ENCODE measurements around the gene HINFP.
"Not testable (repeated sequence)": the region's sequence is repeated elsewhere in the genome, so short reads cannot be mapped to it uniquely, and the experiment has no call there.

The HINFP gene

DNA sequence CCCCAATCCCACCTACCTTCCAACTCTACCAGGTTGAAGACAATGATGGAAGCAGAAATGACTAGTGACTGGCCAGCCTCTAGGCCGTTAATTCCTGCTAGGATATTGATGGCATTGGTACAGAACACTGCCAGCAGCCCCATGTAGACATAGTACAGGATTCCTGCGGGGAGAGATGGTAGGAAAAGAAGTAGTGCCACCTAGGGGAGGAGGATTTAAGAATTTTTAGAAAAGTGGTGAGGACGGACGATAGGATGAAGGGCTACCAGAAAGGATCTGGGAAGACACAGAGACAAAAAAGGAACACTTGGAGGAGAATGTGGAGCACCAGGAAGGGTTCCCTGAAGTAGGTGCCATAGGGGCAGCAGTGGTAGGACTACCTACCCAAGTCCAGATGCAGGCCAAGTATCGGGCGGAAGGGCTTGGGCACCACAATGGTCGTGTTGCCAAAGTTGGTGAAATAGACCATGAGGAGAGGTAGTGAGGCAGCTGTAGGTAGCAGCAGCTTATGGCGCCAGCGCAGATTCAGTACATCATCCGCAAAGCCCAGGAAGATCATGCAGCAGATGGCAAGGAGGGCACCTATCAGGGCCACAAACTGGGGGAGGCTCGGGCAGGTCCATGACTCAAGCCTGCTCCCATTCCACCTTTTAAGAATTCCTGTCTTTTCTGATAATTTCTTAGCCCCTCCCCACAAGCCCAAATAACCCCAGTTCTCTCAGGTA lies 21.0 kb upstream of the HINFP start:
- peak; percentile 47 for DNase-seq

DNA sequence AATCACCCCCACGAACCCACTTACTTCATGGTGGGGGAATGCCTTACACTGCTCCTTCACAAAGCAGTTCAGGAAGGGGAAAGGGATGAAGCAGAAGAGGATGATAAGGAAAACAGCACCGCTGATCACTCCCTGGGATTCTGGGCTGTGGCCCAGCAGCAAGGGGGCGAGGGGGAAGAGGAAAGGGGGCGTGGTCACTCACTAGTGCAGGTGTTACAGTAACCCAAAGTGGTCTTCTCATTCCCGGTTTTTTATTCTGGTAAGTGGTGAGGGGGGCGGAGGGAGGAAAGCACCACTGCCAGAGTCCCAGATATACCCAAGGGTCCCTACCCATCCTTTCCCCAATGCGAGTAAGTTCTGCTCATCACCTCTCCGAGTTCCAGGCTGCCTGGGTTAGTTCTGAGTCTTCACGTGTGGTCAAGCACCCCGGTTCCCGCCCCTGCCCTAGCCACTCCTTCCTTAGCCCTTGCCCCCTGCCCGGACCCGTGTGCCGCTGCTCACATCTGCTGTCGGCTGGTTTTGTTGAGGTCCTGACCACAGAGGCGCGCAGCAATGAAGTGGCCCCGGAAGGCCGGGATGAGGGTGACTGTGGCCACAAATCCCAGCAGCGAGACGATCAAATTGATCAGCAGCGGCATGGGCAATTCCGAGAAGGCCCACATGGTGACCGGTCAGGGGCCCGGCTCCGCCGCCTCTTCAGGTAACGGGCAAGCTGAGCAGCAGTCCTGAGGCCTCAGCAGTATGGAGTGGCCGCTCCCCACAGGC lies 20.2 kb upstream of the HINFP start:
- DNase-seq, result no peak

DNA sequence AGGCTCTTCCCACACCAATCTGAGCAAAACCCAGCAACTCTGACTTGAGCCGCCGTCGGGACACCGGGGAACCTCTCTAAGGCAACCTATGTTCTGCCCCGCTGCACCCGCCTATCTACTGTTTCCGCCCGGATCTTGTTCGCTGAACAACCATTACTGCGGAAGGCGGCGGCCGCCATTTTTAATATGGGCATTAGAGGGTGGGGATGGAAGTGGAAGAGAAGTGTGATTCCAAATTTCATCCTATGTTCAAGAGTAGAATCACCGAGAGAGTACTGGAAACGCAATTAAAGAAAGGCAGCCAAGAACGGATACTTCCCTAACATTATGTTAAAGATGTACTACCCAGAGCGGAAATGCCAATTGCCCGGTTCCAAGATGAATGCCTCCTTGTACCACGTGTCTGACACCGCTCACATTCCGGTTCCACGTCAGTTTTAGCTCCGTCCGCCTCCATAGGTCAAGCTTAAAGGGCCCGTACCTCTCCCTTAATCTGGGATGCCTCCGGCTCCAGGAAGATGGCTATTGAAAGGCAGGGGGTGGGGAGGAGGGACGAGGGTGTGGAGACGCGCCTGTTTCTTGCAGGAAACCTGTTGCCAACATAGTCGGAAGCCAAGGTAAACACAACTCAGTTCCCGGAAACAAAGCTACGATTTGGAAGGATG lies 19.5 kb upstream of the HINFP start, which contains the start of gene DPAGT1:
TSS of gene DPAGT1 (minus strand) at position 95 of the 665 bp plus-strand sequence. CDS start 198 bp downstream, outside the sequence.
- peak; percentile 95 for DNase-seq

DNA sequence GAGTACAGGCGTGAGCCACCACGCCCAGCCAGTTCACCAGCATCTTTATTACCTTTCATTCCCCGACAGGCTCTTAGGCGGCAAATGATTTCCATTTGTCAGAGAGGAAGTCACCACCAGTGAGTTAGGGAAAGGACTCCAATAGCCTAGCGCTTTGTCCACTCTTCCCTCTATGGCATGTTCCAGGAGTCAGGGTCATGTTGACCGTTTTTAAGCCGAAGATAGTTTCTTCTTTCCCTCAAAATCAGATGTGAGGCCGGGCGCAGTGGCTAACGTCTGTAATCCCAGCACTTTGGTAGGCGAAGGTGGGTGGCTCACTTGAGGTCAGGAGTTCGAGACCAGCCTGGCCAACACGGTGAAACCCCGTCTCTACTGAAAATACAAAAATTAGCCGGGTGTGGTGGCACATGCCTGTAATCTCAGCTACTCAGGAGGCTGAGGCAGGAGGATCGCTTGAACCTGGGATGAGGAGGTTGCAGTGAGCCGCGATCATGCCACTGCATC lies 18.2 kb upstream of the HINFP start:
- not testable (repeated sequence) for DNase-seq

DNA sequence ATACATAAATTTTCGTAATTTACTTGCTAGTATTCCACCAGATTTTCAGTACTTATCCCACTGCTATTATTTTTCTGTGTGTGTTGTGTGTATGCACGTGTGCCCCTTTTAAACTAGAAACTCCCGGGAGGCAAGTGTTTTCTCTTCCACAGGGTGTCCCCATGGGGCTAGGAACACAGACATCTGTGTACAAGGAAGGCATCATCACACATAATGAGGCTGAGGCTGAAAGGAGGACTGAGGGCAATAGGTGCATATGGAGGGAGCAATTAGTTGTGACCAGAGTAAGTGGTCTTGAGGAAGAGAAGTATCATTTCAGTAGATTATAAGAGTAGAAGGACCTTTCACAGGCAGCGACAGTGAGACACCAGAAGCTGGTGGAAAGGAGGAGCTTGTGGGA lies 17.6 kb upstream of the HINFP start:
- no peak for DNase-seq

DNA sequence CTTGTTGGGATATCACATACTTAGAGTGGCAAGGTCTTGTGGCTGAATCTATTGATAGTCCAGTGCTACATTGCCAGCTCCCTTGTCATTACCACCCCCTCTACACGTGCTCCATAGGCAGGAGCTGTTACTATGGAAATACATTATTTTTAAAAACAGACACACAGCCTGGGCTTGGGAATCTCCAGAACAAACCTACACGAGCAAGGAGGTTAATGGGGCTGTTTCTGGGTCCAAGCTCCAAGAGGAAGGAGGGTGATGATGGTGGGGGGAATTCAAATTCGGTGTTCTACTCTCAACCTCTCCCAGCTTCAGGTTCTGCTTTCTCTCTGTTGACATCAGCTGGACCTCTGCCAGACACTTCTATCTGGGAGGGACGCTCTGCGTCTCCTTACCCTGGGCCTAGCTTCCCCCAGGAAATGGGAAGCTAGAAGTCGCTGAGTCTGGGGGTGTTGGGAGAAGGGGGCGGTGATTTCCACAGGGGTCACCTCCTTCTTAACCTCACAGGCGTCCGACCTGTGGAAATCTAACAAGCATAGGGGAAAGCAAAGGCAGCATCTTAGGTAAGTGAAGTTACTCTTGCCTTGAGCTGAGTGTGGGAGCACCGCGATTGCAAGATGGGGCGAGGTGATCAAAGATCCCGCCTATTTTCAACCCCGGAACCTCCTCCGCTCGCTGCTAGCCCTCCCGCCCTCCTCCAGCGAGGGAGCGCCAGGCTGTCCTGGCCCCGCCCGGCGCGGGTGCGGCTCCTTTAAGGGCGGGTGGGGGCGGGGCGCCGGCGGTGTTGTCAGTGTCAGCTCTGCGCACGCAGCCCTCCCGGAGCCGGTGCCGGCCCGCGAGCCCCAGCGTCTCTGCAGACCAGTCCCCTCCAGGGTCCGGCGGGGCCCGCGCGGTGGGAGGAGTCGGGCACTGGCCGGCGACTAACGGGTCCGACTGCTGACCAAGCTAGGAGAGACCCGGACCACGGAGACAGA lies 14.5 kb upstream of the HINFP start, which contains the start of gene C2CD2L:
TSS of gene C2CD2L (plus strand) at position 781 of the 974 bp plus-strand sequence. CDS start 398 bp downstream, outside the sequence.
- DNase-seq, result peak; percentile 92

DNA sequence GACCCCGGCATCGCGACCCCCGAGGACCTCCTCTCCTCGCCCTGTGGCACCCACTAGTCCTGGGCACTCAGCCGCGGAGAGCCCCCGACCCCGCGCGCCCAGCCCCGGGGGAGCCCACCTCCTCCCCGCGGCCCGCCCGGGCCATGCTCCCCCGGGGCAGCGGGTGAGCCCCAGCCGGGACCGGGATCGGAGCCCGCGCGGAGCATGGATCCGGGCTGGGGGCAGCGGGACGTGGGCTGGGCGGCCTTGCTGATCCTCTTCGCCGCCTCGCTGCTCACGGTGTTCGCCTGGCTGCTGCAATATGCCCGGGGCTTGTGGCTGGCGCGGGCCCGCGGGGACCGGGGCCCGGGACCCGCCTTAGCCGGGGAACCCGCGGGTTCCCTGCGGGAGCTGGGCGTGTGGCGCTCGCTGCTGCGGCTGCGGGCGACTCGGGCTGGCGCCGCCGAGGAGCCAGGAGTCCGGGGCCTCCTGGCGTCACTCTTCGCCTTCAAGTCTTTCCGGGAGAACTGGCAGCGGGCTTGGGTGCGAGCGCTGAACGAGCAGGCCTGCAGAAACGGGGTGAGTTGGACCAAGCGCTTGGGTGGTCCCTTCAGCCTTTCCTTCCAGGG lies 13.7 kb upstream of the HINFP start:
- DNase-seq, result no peak

DNA sequence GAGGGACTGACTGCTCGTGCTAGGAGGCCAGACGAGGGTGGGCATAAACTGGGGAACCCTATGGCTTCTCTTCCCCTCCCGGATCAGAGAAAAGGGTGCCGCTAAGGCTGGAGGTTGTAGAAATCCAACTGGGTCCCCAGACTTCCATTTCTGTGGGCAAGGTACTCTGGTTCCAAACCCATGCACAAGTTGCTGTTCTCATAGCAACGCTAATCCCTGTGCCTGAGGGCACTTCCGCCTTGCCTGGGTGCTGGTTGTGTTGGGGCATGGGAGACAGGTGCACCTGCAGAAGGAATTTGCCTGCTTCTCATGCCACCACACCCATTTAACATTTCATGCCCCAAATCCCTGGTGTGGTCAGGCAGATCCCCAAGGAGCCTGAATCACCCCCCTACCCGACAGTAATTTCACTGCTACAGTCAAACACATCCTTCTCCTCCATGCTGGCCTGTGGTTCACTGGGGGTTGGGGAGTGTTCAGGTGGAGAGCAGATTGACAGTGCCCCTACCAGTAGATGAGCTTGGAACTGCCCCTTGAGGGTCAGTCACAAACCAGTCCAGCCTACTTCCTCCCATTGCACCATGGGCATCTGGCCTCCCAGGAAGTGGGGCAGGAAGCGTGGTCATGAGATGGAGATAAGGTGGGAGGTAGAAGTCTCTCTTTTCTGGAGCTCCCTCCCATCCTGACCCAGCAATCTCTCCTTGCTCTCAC lies 13.1 kb upstream of the HINFP start:
- DNase-seq, result peak; percentile 69

DNA sequence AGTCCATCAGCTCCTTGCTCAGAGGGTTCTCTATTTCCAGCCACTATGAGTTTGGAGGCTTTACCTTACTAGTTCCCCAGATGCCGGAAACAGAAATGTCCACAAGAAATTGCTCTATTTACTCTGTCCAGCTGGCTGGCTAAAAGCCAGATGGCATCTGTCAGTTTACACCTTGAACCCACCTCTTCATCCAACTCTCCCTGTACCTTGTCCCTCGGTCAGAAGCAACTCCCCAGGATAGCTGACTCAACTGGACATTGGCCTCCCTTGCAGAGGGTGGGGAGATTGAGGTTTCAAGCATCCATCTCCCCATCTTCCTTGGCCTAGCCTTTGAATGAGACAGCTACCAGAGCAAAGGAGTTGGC lies 12.5 kb upstream of the HINFP start:
- DNase-seq, result no peak

DNA sequence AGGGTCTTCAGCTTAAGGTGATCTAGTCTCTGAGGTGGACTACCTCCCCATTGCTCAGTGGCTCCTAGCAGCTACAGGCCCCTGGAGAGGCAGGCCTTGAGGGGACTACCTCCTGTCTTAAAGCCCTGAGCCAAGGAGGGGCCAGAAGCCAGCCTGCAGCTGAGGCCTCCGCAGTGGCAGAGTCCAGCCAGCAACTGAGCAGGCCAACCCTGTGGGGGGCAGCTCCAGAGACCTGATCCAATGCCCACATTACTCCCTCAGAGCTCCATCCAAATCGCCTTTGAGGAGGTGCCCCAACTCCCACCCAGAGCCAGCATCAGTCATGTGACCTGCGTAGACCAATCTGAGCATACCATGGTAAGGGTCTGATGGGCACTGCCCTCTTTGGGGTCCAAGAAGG lies 11.5 kb upstream of the HINFP start:
- DNase-seq, result no peak

DNA sequence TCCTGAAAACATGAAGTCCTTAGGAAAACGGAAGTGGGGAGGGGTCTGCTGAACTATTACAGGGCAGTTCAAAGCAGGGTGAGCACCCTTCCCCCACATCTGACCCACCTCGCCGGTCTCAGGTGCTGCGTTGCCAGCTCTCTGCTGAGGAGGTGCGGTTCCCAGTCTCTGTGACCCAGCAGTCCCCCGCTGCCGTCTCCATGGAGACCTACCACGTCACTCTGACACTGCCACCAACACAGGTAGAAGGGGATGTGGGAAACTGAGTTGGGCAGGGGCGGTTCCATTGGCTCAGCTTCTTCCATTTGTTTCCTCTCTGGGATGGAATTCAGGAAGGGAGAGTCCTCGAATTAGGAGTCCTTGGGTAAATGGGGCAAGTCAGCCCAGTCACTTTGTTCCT lies 10.9 kb upstream of the HINFP start:
- no peak for DNase-seq

DNA sequence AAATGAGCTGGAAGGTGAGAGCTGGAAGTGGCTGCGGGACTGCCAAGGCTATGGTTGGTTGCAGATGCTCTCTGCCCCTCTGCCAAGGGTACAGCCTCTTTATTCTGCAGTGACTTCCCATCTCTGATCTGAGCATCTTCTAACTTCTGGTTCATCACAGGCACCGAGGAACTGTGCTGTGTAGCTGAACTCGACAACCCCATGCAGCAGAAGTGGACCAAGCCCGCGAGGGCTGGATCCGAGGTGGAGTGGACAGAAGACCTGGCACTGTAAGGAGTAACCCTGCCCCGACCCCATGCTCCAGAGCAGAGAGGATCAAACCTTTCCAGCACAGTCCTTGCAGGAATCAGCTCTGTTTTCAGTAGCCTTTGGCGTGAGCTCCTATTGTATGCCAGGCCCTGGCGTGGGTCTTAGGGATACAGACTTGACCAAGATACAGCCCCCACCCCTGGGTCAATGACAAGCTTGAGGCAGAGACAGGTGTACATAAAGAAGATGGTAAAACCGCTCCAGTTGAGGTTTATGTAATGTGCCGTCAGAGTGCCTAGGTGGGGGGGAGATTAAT lies 9.9 kb upstream of the HINFP start:
- DNase-seq, result no peak

DNA sequence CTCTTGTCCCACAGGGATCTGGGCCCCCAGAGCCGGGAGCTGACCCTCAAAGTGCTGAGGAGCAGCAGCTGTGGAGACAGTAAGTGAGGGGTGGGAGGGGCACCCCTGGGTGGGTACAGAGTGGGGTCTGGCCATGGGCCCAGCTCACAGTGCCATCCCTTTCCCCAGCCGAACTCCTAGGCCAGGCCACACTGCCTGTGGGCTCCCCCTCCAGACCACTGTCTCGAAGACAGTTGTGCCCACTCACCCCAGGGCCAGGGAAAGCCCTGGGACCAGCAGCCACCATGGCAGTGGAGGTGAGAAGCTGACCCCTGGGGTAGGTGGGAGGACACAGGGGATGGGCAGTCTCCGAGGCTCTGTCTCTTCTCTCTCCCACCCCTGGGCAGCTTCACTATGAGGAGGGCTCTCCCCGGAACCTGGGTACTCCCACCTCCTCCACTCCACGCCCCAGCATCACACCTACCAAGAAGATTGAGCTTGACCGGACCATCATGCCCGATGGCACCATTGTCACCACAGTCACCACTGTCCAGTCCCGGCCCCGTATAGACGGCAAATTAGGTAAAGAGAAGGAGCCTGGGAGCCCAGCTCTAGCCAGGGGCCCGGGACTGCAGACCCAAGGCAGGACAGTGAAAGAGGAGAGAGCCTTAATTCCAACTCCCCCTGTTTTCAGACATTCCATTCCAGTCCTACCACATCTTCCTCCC lies 8.9 kb upstream of the HINFP start:
- DNase-seq, result no peak

DNA sequence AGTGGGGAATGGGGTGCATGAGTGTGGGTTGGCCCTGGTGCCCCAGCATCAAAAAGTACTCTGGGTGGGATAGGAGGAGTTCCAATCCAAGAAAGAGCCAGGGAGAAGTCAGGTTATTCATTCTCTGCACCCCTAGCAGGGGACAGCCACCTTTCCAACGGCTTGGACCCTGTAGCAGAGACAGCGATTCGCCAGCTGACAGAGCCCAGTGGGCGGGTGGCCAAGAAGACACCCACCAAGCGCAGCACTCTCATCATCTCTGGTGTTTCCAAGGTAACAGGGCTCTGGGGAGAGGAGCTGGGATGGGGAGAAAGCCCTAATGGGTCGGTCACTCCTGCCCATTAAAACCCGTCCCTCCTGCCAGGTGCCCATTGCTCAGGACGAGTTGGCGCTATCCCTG lies 7.7 kb upstream of the HINFP start:
- no peak for DNase-seq

DNA sequence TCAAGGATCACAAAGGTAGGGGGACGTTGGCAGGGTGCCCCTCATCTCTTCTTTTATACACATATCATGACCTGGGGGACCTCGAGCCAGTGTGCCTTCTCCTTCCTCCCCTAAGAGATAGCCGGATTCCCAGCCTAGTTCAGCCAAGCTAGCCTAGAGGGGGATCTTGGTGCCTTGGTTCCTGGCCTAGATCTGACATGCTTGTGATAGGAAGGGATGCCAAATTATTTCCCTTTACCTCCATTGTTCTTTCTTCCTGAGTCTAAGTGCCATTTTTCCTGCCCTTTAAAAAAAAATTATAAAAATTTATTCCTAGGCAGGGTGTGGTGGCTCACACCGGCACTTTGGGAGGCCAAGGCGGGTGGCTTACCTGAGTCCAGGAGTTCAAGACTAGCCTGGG lies 7.0 kb upstream of the HINFP start:
- DNase-seq, result no peak

DNA sequence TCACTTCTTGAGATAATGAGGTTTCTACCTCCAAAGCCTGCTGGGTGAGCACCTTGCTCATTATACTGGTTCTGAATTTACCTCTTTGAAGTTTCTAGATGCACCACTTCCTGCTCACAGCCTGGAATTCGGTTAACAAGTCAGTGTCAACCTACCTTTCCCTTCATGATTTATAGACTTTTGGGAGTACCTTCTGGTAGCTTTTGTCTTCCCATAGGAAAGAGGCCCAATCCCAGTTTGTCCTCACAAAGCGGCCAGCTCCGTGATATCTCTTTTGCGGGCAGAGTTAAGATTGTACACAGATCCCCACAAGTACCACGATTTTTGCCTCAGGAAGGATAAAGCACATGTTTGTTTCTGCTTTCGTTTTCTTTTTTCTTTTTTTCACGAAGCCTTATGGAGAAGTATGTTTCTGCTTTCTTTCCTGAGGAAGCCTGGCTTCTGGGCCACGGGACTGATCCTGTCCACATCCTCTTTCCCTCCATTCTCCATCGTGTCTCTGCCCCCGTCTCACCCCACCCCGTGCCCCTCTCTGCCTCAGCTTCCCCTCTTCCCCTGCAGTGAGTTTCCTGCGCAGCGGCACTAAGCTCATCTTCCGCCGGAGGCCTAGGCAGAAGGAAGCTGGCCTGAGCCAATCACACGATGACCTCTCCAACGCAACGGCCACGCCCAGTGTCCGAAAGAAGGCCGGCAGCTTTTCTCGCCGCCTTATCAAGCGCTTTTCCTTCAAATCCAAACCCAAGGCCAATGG lies 5.7 kb upstream of the HINFP start:
- DNase-seq, result peak; percentile 91

DNA sequence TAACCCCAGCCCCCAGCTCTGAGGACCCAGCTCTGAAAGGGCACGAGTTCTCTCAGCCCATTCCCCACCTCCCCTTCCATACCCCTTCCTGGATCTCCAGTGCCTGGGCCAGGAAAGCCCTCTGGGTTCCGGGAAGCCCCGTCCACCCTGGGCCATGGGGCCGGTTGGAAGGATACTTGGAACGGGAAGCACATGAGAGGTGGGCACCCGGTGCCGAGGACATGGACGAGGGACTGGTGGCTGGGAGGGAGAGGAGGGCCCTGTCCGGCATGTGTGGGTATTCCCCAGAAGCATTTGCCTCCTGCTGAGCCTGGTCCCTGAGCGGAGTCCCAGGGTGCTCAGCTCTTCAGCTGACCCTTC lies 5.2 kb upstream of the HINFP start:
- no peak for DNase-seq

DNA sequence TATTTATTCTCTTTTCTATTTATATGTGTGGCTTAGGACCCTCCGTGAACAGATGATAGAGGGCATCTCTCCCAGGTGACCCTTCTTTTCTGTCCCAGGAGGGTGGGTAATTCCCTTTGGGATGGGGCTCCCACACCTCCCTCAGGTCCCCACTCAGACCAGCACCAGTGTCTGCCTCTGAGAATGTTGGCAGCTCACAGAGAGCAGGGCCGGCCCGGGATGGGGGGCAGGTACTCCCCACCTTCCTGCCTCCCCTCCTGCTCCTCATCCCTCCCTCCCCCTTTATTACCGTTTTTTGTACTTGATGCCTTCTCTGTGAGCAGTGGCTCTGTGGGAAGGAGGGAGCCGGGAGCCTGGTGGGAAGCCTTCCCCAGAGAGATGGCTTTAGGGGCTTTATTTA lies 4.8 kb upstream of the HINFP start:
- no peak for DNase-seq

DNA sequence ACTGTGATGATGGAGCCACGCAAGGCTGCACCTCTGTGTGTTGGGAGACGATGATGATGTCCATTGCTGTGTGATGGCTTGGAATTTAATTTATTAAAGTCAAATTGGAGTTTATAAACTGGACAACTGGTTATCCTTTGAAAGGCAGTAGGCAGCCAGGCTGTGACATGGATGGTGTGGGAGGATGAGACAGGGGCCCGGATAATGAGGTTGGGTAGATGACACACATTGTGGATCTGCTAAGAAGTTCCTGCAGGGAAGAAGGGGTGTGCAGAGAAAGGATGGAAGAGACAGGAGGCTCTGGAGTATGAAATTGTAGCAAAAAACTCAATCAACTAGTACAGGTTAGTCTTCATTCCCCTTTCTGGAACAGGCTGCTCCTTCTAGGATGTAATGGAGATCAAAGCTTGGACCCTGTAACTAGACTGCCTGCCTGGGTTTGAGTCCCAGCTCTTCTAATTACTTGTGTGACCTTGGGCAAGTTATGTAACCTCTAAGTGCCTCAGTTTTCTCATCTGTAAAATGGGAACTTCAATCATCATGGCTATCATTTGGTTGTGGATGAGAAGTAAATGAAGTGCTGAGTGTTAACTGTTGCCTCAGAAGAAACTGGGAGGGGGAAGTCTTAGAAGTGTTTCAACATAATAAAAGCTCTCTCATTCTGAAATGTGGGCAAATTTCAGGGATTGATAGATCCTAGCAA lies 4.2 kb upstream of the HINFP start:
- DNase-seq, result peak; percentile 45

All from inflammatory macrophage treated with lipopolysaccharide for 4 hours (primary cell).